T-helper 22 cell (primary cell): Measurements from ENCODE around the gene USPL1.

Source experiments
- DNase-seq: peaks from one replicate; pipeline ENCODE4 v3.0.0-alpha.2; 2020; ENCODE audit warnings: low read depth

Gene USPL1

GRCh38 chr13:30659980-30660379, 42.3 kb downstream of the USPL1 start:
- no peak for DNase-seq

- DNase-seq = no peak
Measured at GRCh38 chr13:30660796-30661195, 43.1 kb downstream of the USPL1 start.

GRCh38 chr13:30664689-30665275, 47.1 kb downstream of the USPL1 start:
- no peak for DNase-seq

- no peak for DNase-seq
Measured at GRCh38 chr13:30665638-30666037, 47.9 kb downstream of the USPL1 start.

- no peak for DNase-seq
Measured at GRCh38 chr13:30666113-30666512, 48.4 kb downstream of the USPL1 start.

GRCh38 chr13:30667014-30667413, 49.3 kb downstream of the USPL1 start:
- DNase-seq = no peak

- no peak for DNase-seq
Measured at GRCh38 chr13:30668312-30668711, 50.6 kb downstream of the USPL1 start.

- no peak for DNase-seq
Measured at GRCh38 chr13:30671271-30671815, 53.6 kb downstream of the USPL1 start.

GRCh38 chr13:30673669-30674521, 56.2 kb downstream of the USPL1 start:
- DNase-seq = peak; percentile 73

GRCh38 chr13:30675717-30676116, 58.0 kb downstream of the USPL1 start:
- no peak for DNase-seq

GRCh38 chr13:30676672-30677071, 59.0 kb downstream of the USPL1 start:
- no peak for DNase-seq

- DNase-seq = no peak
Measured at GRCh38 chr13:30679483-30680330, 62.0 kb downstream of the USPL1 start.

- no peak for DNase-seq
Measured at GRCh38 chr13:30681843-30682242, 64.1 kb downstream of the USPL1 start.

- no peak for DNase-seq
Measured at GRCh38 chr13:30685320-30685859, 67.7 kb downstream of the USPL1 start.

GRCh38 chr13:30685987-30686386, 68.3 kb downstream of the USPL1 start:
- no peak for DNase-seq

- no peak for DNase-seq
Measured at GRCh38 chr13:30687601-30688000, 69.9 kb downstream of the USPL1 start.

GRCh38 chr13:30689752-30690151, 72.0 kb downstream of the USPL1 start:
- DNase-seq = no peak

- DNase-seq = no peak
Measured at GRCh38 chr13:30690282-30691188, 72.8 kb downstream of the USPL1 start.

GRCh38 chr13:30692113-30692512, 74.4 kb downstream of the USPL1 start:
- DNase-seq = no peak

GRCh38 chr13:30696278-30697176, 78.8 kb downstream of the USPL1 start:
- no peak for DNase-seq
